Neuronal stem cell (in vitro differentiated cells): ENCODE measurements around the gene CAMSAP2.

Source experiments
- DNase-seq: peaks from one replicate; pipeline ENCODE4 v3.0.0-alpha.2; 2013; ENCODE audit warnings: low spot score
- H2AFZ ChIP-seq: one replicate; pipeline ENCODE4 v1.6.1; 2013; ENCODE audit warnings: mild to moderate bottlenecking, low read length, inconsistent platforms
- H2AK5ac ChIP-seq: 2 replicates; pipeline ENCODE4 v1.6.1; 2013; ENCODE audit warnings: low read depth, mild to moderate bottlenecking, inconsistent platforms, low read length, moderate library complexity, mixed read lengths
- H2BK120ac ChIP-seq: 2 replicates; pipeline ENCODE4 v1.6.1; 2013; ENCODE audit warnings: low read depth, mild to moderate bottlenecking, inconsistent platforms, low read length, moderate library complexity, mixed read lengths
- H2BK12ac ChIP-seq: one replicate; pipeline ENCODE4 v1.6.1; 2013; ENCODE audit warnings: low read length, inconsistent platforms
- H2BK15ac ChIP-seq: 2 replicates; pipeline ENCODE4 v1.6.1; 2013; ENCODE audit warnings: mild to moderate bottlenecking, low read length, inconsistent platforms, mixed read lengths
- H2BK5ac ChIP-seq: one replicate; pipeline ENCODE4 v1.6.1; 2013; ENCODE audit warnings: inconsistent platforms, mild to moderate bottlenecking, low read length, moderate library complexity
- H3K14ac ChIP-seq: one replicate; pipeline ENCODE4 v1.6.1; 2013; ENCODE audit warnings: low read length, inconsistent platforms
- H3K18ac ChIP-seq: 2 replicates; pipeline ENCODE4 v1.6.1; 2013; ENCODE audit warnings: low read length, inconsistent platforms
- H3K23ac ChIP-seq: 2 replicates; pipeline ENCODE4 v1.6.1; 2013; ENCODE audit warnings: low read depth, mild to moderate bottlenecking, mixed read lengths, low read length, inconsistent platforms; ENCODE audit not compliant: poor library complexity
- H3K27ac ChIP-seq: replicated peaks from 3 replicates; pipeline ENCODE4 v1.5.1; 2013; ENCODE audit warnings: low read length, inconsistent platforms
- H3K27me3 ChIP-seq, 3 experiments: 2 replicates each; pipeline ENCODE4 v1.6.1; 2013; ENCODE audit warnings: low read length in 3 of 3, mild to moderate bottlenecking in 2 of 3, inconsistent platforms in 1 of 3, low read depth in 1 of 3, mixed read lengths in 1 of 3, moderate library complexity in 1 of 3; ENCODE audit not compliant: control insufficient read depth in 3 of 3, insufficient read depth in 3 of 3
- H3K36me3 ChIP-seq, 2 donors: replicated peaks in 1 of 2; 2 replicates each; pipeline ENCODE4 v1.6.1; 2013; ENCODE audit warnings: low read length in 2 of 2; ENCODE audit not compliant: control insufficient read depth in 2 of 2, insufficient read depth in 2 of 2
- H3K4ac ChIP-seq: 2 replicates; pipeline ENCODE4 v1.6.1; 2013; ENCODE audit warnings: inconsistent platforms, mild to moderate bottlenecking, low read length, moderate library complexity
- H3K4me1 ChIP-seq, 2 donors: 1 replicate in 1 of 2; 2 replicates in 1 of 2; pipeline ENCODE4 v1.6.1; 2013; ENCODE audit warnings: low read length in 2 of 2, low read depth in 1 of 2; ENCODE audit not compliant: control insufficient read depth in 2 of 2, insufficient read depth in 1 of 2
- H3K4me2 ChIP-seq: one replicate; pipeline ENCODE4 v1.6.1; 2013; ENCODE audit warnings: mild to moderate bottlenecking, low read length, inconsistent platforms; ENCODE audit not compliant: insufficient read depth, poor library complexity, severe bottlenecking
- H3K4me3 ChIP-seq, 2 donors: 2 replicates each; pipeline ENCODE4 v1.5.1; 2013; ENCODE audit warnings: low read length in 2 of 2, mild to moderate bottlenecking in 2 of 2, inconsistent platforms in 1 of 2, moderate library complexity in 1 of 2
- H3K79me1 ChIP-seq: one replicate; pipeline ENCODE4 v1.6.1; 2013; ENCODE audit warnings: low read depth, mild to moderate bottlenecking, inconsistent platforms, low read length, moderate library complexity
- H3K9ac ChIP-seq: one replicate; pipeline ENCODE4 v1.6.1; 2013; ENCODE audit warnings: mild to moderate bottlenecking, low read depth, low read length, inconsistent platforms; ENCODE audit not compliant: poor library complexity
- H3K9me3 ChIP-seq, 2 donors: replicated peaks in 1 of 2; 2 replicates each; pipeline versions ENCODE3 to v1.6.1; 2013; ENCODE audit warnings: low read length in 2 of 2, mild to moderate bottlenecking in 2 of 2, inconsistent platforms in 1 of 2, low read depth in 1 of 2, mixed read lengths in 1 of 2, moderate library complexity in 1 of 2; ENCODE audit not compliant: control insufficient read depth in 2 of 2, insufficient read depth in 1 of 2
- H4K8ac ChIP-seq: one replicate; pipeline ENCODE4 v1.6.1; 2013; ENCODE audit warnings: low read depth, mild to moderate bottlenecking, inconsistent platforms, low read length, moderate library complexity
- H4K91ac ChIP-seq: one replicate; pipeline ENCODE4 v1.6.1; 2013; ENCODE audit warnings: low read length, low read depth, mild to moderate bottlenecking, inconsistent platforms; ENCODE audit not compliant: poor library complexity
- WGBS, 2 donors: extraction: QIAGEN DNeasy Blood & Tissue Kit; methylation state at CpG; one replicate each; pipeline ENCODE4 v1.1.7; 2013; ENCODE audit warnings: missing lambda C conversion rate in 2 of 2, mixed read lengths in 1 of 2; ENCODE audit not compliant: insufficient read length in 2 of 2, insufficient replicate concordance in 1 of 2; ENCODE audit errors: extremely low coverage in 2 of 2; 5-methylcytosine and 5-hydroxymethylcytosine counted together

Gene CAMSAP2

DNA sequence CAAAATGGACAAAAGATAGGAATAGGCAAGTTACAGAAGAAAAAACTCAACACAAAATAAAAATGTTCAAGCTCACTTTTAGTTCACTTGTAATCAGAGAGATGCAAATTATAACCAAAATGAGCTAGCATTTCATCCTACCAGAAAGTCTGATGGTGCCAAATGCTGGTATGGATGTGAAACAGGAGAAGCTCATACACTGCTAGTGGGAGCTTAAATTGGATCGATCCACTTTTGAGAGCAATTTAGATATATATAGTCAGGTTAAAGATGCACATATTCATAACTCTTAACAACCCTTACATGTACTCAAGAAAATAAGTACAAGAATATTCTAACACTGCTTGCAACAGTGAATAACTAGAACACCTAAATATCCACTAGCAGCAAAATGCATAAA, 18.5 kb upstream of the CAMSAP2 start:
- no peaks in the 10 kb centered on the region for H3K9me3 ChIP-seq
- H2BK120ac ChIP-seq, result no peak overlapping the region

DNA sequence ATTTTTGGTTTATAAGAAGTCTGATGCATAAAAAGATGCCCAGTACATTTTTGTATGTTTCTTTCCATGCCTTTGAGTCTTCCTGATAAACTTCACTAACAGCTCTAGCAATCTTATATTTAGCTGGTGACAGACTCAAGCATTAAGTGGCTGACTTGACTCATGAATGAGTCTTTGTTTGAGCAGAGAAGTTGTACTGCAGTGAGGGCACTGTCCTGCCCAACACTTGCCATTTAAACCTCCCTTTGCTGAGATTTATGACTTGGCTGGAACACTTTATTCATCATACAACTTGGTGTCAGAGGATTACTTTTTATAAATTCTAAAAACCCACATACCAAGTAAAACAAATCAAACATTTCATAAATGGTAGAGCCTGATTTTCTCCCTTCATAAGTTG, 14.6 kb upstream of the CAMSAP2 start:
- H3K27me3 ChIP-seq, result no peaks in the 10 kb centered on the region
- H3K14ac ChIP-seq, result no peak overlapping the region
- no peaks in the 10 kb centered on the region for H3K9me3 ChIP-seq
- no peak overlapping the region for H3K4me3 ChIP-seq
- no peaks in the 10 kb centered on the region for H3K4me1 ChIP-seq
- no peak overlapping the region for H3K4me2 ChIP-seq
- H3K4ac ChIP-seq, result no peak overlapping the region
- no peak overlapping the region for H2BK5ac ChIP-seq
- no peak overlapping the region for H3K9ac ChIP-seq
- no peak overlapping the region for H4K8ac ChIP-seq
- no peak overlapping the region for H2BK12ac ChIP-seq
- no peaks in the 10 kb centered on the region for H3K36me3 ChIP-seq
- peak overlapping the region; percentile 35 for H2AFZ ChIP-seq
- H2BK120ac ChIP-seq, result no peak overlapping the region
- no peak for DNase-seq
- no peak overlapping the region for H3K27ac ChIP-seq
- H3K79me1 ChIP-seq, result no peaks in the 10 kb centered on the region
- H3K18ac ChIP-seq, result no peak overlapping the region
- H2BK15ac ChIP-seq, result no peak overlapping the region
- H4K91ac ChIP-seq, result no peak overlapping the region
- no peak overlapping the region for H2AK5ac ChIP-seq
- H3K23ac ChIP-seq, result no peak overlapping the region

More for the DNA sequence above, 18.5 kb upstream of the CAMSAP2 start:
- no CpG with 5 or more reads among the region's 1 CpG for WGBS, 2 donors
- no peaks in the 10 kb centered on the region for H3K79me1 ChIP-seq
- H3K18ac ChIP-seq, result no peak overlapping the region
- H3K9ac ChIP-seq, result no peak overlapping the region
- no peak overlapping the region for H3K4ac ChIP-seq
- H3K23ac ChIP-seq, result no peak overlapping the region
- H2BK5ac ChIP-seq, result no peak overlapping the region
- H3K4me3 ChIP-seq, result no peak overlapping the region
- H3K4me2 ChIP-seq, result no peak overlapping the region
- peaks cover 0 to 3% (median 0%) of the 10 kb centered on the region in 3 experiments for H3K27me3 ChIP-seq
- H3K27ac ChIP-seq, result no peak overlapping the region
- H3K36me3 ChIP-seq, result no peaks in the 10 kb centered on the region
- no peak overlapping the region for H3K14ac ChIP-seq
- no peak overlapping the region for H4K91ac ChIP-seq
- H3K4me1 ChIP-seq, result no peaks in the 10 kb centered on the region
- no peak overlapping the region for H2AK5ac ChIP-seq
- no peak overlapping the region for H2BK15ac ChIP-seq
- no peak overlapping the region for H4K8ac ChIP-seq
- DNase-seq, result no peak
- no peak overlapping the region for H2AFZ ChIP-seq
- H2BK12ac ChIP-seq, result no peak overlapping the region

DNA sequence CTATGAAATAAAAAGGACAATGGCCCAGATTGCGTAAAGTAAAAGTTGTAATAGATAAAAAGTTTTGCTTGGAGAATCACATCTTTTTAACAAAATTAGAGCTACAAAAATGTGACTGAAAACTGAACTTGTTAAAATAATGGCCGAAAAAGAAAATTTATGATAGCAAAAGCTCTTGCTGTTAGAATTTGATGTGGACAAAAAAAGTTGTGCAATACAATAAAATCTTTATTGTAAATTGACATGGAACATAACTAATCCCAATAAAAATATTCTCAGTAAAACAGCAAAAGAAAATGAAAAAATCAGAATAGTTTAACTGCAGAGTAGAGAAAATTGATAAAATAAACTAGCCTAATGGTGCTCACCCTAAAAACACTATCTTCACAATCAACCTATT, 11.4 kb upstream of the CAMSAP2 start:
- Histone ChIP-seq H2BK12ac (no peak overlapping the region), H4K8ac (no peak overlapping the region), H3K36me3 (no peaks in the 10 kb centered on the region), H2BK15ac (no peak overlapping the region), H3K23ac (no peak overlapping the region), H2BK5ac (no peak overlapping the region), H3K27me3 (no peaks in the 10 kb centered on the region), H3K4me3 (no peak overlapping the region), H3K9ac (no peak overlapping the region), H4K91ac (no peak overlapping the region), H3K14ac (no peak overlapping the region), H3K18ac (no peak overlapping the region), H3K79me1 (no peaks in the 10 kb centered on the region), H3K4ac (no peak overlapping the region), H2BK120ac (no peak overlapping the region), H3K4me2 (no peak overlapping the region), H3K4me1 (no peaks in the 10 kb centered on the region), H2AK5ac (no peak overlapping the region), H3K9me3 (no peaks in the 10 kb centered on the region), H2AFZ (no peak overlapping the region), H3K27ac (no peak overlapping the region)
- DNase-seq, result no peak
- WGBS, 2 donors, result no CpG with 5 or more reads among the region's 2 CpGs

DNA sequence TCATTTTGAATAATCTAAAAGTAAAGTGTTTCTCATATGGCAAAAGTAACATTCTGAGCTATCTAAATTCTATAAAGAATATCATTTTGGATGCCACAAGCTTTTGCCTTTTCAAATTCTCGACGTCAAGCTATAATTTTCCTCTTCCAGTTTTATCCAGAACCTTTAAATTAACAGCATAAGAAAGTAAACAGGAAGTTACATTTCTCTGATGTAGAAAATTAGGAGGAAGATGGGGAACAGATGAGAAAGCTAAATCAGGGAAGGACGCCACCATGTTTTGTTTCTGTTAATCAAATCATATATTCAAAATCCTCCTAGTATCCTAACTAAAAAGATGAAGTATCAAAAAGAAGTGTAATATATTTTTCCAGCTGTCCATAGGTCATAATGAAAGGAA, 8.8 kb upstream of the CAMSAP2 start:
- no peak overlapping the region for H3K23ac ChIP-seq
- H3K79me1 ChIP-seq, result no peaks in the 10 kb centered on the region
- H3K9me3 ChIP-seq, result no peaks in the 10 kb centered on the region
- no peak overlapping the region for H3K9ac ChIP-seq
- H2AK5ac ChIP-seq, result no peak overlapping the region
- H3K27ac ChIP-seq, result no peak overlapping the region
- no peak overlapping the region for H2BK5ac ChIP-seq
- H2AFZ ChIP-seq, result peak overlapping the region; percentile 59
- H3K4ac ChIP-seq, result no peak overlapping the region
- H3K14ac ChIP-seq, result no peak overlapping the region
- H4K91ac ChIP-seq, result no peak overlapping the region
- H3K27me3 ChIP-seq, result no peaks in the 10 kb centered on the region
- H2BK15ac ChIP-seq, result no peak overlapping the region
- WGBS, 2 donors, result no CpG with 5 or more reads among the region's 3 CpGs
- no peak overlapping the region for H2BK120ac ChIP-seq
- H3K18ac ChIP-seq, result no peak overlapping the region
- DNase-seq, result no peak
- H3K4me3 ChIP-seq, result no peak overlapping the region
- H3K36me3 ChIP-seq, result no peaks in the 10 kb centered on the region
- no peak overlapping the region for H3K4me2 ChIP-seq
- no peak overlapping the region for H2BK12ac ChIP-seq
- H4K8ac ChIP-seq, result no peak overlapping the region
- H3K4me1 ChIP-seq, result peaks cover 0 to 2% of the 10 kb centered on the region in 2 donors
